Limb (tissue), 2 donors: ENCODE results near the gene PTX4.
A peak's percentile ranks its signal among the peaks of the same experiment; 100 is the strongest.

Experiments used
- DNase-seq, 2 donors: peaks; one replicate each; pipeline ENCODE4 v3.0.0-alpha.2; 2016; ENCODE audit errors: extremely low spot score in 2 of 2

PTX4 gene

DNA sequence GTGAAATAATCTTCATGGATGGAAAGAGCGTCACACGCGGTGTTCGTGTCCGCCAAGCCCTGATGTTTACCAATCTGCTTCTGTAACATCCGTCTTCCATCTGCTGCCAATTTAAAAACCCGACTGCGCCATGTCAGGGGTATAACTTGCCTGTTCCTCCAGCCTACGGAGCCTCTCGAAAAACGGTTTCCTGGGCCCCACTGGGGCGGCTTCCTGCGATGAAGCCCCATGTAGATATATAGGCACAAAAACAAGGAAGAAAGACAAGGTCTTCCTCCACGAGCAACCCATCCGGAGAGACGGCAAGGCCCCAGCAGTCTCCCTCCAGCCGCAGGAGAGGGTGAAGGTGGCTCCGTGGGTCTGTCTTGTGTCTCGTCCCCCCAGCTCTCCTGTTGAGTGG is at the start of gene PTX4:
TSS of gene PTX4 (minus strand) at position 326 of the 400 bp plus-strand sequence. CDS start at position 291, 35 bp downstream.
- no peak for DNase-seq

GRCh38 chr16:1537763-1538289 is 49.1 kb upstream of the PTX4 start:
- no peak for DNase-seq

- DNase-seq = no peak
Measured at GRCh38 chr16:1537138-1537577, 48.4 kb upstream of the PTX4 start.

- DNase-seq = no peak
Measured at GRCh38 chr16:1536601-1537000, 47.9 kb upstream of the PTX4 start.

- no peak for DNase-seq
Measured at GRCh38 chr16:1535391-1536291, 46.9 kb upstream of the PTX4 start.

DNA sequence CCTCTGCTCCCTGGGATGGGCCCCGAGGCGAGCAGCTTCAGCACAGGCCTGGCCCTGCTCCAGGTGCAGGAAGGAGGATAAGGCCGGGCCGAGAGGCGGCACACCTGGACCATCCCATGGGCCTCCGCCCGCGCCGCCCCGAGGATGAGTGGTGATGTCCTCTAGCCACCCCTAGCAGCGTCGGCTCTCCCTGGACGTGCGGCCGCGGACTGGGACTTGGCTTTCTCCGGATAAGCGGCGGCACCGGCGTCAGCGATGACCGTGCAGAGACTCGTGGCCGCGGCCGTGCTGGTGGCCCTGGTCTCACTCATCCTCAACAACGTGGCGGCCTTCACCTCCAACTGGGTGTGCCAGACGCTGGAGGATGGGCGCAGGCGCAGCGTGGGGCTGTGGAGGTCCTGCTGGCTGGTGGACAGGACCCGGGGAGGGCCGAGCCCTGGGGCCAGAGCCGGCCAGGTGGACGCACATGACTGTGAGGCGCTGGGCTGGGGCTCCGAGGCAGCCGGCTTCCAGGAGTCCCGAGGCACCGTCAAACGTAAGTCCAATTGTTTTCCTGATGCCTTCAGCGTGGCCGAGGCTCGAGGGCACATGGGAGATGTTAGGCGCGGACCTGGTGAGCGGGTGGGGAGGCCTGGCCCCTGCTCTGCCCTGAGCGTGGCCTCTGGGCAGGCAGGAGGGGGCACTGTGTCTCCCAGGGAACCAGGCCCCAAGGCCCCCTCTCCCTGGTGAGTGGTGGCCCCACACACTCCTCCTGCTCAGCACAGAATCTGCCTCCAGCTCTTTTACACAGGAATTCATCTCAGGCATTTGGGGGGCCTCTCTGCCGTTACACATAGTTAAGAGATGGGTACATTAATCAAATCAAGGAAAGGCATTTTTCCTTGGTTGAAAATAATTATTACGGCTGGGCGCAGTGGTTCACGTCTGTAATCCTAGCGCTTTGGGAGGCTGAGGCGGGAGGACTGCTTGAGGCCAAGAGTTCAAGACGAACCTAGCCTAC is 45.6 kb upstream of the PTX4 start:
- DNase-seq = no peak

DNA sequence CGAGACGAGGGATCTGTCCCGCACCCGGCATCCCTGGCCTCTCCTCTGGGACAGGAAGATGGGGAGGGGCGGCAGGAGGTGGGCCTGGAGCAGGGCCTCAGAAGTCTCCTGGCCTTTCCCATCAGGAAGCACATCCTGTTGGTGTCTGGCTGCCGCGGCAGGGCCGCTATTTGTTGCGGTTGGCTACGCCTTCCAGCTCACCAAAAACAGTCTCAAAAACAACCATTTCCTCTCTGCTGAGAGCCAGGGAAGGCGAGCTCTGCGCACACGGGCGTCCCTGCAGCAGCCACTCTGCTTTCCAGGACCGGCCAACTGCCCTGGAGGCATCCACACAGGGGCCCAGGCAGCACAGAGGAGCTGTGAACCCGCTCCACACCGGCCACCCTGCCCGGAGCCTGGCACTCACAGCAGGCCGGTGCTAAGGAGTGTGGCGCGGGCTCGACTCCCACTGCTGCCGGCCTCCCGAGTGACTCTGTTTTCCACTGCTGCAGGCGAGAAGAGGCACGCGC is 44.8 kb upstream of the PTX4 start, which contains the start of gene TMEM204:
TSS of gene TMEM204 (plus strand) at position 224 of the 509 bp plus-strand sequence. CDS start 610 bp downstream, outside the sequence.
- peak; percentile 66 to 67 for DNase-seq

DNA sequence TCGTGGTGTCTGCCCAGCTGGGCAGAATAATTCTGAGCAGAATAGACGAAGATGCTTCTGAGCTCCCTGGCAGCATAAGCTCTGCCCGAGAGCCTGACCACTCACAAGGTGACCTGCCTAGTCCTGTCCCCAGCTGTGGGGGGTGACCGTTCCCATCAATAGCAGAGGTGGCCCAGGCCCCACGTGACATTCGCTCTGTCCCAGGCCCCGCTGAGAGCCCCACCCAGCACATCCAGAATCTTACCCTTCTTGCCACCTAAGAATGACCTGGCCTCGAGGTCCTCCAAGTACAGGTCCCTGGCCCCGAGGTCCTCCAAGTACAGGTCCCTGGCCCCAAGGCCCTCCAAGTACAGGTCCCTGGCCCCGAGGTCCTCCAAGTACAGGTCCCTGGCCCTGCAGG is 44.0 kb upstream of the PTX4 start:
- DNase-seq = no peak

DNA sequence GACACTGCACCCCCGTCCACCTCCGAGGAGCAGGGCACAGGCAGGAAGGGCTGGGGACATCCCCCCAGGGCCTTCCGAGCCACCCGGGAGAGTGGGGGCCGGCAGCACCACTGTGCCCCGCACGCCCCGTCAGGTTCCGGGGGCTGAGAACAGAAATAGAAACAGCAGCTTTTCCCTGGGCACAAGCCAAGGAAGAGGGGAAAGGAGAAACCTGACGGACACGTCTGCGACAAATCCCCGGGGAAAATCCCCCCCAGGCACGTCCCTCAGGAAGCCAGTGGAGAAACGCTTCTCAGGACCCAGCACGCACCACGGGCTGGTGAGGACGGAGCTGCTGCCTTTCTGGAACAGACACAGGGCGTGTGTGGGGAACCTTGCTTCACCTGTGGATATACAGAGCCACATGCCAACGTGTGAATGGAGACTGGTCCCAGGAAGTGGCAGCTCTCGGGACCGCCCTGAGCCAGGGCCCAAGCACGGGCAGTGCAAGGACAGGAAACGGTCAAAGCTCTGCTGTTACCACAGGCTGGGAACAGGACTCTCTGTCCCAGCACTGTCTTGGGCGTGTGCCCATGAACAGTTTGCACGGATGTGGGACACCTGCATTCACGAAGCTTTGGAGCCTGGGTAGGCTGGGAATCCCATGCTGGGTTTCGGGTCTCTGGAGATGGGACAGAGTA is 43.5 kb upstream of the PTX4 start:
- no peak for DNase-seq

GRCh38 chr16:1531638-1531910 is 42.8 kb upstream of the PTX4 start:
- DNase-seq = no peak

DNA sequence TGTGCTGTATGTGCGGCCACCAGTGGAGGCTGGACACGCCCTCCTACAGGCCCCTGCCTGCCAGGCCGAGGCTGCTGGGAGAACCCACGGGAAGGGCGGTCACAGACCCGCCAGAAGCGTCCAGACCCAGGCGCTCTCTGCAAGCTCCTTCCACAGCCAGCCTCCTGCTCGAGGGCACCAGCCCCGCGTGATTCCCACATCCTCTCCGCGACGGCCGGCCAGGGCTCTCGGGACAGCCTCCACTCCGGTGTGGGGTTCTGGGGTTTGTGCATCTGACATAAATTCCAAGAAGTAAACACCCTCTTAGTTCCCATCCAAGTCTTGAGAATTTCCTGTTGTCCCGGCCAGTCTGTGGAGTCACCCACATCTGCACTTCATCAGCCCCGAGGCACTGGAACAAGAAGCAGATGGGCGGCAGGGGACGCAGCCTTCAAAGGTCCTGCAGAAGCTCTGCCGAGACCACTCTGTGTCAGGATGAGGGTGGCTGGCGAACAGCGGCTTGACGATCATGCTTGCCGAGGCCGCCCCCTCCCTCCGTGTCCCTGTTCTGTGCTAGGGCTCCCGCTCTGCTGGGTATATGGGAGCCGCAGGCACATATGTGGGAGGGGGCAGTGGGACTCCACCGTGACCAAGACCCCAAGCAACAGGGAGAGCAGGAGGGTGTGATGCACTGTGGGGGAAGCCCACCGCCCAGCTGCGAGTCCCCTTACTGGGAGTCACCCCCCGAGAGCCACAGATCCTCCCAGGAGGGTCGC is 42.3 kb upstream of the PTX4 start:
- DNase-seq = peak; percentile 30 to 57

DNA sequence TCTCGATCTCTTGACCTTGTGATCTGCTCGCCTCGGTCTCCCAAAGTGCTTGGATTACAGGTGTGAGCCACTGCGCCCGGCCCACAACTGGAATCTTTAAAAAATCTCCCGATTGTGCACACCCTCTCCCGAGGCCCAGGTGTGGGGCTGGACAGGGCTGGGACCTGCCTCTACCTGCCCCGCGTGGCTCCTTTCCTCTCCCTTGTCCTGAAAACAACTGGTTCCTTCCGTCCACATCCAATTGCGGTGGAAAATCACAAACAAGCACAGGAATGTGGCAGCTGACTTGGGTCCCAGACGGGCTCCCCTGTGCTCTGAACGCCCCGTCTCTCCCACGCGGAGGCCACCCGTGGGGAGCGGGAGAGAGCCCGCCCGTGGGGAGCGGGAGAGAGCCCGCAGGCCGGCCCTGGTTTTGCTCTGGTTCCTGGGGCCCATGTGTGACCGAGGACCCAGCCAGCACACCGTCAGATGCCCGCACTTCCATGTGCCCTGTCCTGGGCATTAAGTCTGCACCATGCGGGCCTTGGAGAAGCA is 41.7 kb upstream of the PTX4 start:
- no peak for DNase-seq

DNA sequence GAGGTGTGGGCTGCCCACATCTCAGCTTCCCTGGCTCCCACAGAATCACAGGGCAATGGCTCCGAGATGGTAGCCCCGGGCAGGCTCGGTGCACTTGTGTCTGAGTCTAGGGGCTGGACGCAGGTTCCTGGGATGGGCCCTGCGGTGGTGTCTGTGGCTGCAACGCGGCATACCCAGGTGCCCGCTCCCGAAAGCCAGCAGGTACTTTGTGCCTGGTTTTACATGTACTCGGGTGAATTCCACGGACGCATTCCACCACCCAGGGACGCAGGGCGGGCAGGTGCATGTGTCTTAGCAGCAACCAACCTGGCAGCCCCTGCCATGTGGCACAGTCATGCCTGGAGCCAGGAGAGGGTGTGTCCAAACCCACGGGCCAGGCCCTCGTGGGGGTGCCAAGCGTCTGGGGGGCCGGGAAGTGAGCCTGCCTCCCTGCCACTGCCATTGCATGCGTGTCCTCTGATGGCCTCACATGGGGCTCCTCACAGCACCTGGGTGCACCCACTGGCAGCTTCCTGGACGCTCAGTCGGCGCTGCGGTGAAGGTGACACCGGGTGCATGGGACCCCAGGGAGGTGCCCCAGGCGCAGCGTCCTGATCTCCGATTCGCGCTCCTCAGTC is 40.3 kb upstream of the PTX4 start:
- DNase-seq = no peak

- no peak for DNase-seq
Measured at GRCh38 chr16:1527836-1528811, 39.4 kb upstream of the PTX4 start.

GRCh38 chr16:1526608-1527555 is 38.1 kb upstream of the PTX4 start:
- no peak for DNase-seq

DNA sequence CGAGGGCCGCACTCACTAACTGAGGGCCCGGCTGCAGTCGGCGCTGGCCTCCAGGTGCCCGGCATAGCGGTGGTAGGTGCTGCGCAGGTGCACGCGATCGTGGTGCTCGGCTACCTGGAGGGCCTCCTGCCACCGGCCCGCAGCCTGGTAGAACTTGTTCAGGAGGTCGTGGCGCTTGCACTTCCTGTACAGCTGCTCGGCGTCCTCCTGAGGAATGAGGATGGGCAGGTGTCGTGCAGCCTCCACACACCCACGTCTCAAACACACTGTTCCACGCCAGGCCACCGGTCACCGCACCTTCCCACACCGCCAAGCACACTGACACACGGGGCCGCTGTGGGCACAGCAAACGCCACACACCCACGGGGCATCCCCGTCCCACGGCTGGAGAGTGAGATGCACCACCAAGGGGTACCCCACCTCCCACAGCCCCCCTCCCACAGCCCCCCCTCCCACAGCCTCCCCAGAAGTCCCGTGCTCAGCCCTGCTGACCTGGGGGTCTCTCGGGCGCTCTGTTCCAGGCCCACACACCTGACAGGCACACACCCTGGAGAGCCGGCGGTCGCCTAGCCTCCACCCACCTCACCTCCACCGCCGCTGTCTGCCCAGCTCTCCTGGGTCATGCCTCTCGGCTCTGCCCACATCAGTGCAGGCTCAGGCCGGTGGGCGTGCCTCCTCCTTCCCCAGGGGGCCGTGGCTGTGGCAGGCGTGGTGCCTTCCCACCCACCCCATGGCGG is 37.3 kb upstream of the PTX4 start:
- DNase-seq = no peak

- no peak for DNase-seq
Measured at GRCh38 chr16:1524366-1524765, 35.6 kb upstream of the PTX4 start.
